Activated CD4-positive, alpha-beta T cell treated with anti-CD3 and anti-CD28 coated beads, Interleukin-2, amount 50 U/mL, for 4 hours (primary cell): ENCODE data around the gene DOCK10.

Experiments
- DNase-seq, 2 experiments: peaks; one replicate each; pipeline ENCODE4 v3.0.0-alpha.2; 2020

The DOCK10 gene

GRCh38 chr2:224973112-224974016 lies 68.9 kb downstream of the DOCK10 start:
- peak in 1 of 2 experiments; percentile 16 for DNase-seq

- DNase-seq = peak in 1 of 2 experiments; percentile 13
Observed at GRCh38 chr2:224971214-224971613, 71.1 kb downstream of the DOCK10 start.

DNA sequence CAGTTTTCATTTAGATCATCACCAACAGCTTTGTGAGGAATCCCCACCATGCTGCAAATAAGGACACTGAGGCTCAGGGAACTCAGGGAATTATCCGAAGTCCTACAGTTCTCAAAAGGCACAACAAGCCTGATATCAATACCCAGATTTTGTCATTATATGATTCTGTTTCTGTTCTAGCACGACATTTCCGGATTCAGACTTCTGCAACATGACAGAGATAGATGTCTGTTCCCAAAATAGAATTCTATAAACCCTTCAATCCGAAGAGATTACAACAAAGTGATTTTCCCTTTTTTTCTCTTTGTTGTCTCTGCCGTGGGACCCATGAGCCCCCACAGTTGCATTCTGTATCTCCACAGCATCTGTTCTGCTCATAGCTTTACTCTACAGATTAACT lies 72.0 kb downstream of the DOCK10 start:
- DNase-seq = no peak

- no peak for DNase-seq
Observed at GRCh38 chr2:224969633-224970260, 72.5 kb downstream of the DOCK10 start.

DNA sequence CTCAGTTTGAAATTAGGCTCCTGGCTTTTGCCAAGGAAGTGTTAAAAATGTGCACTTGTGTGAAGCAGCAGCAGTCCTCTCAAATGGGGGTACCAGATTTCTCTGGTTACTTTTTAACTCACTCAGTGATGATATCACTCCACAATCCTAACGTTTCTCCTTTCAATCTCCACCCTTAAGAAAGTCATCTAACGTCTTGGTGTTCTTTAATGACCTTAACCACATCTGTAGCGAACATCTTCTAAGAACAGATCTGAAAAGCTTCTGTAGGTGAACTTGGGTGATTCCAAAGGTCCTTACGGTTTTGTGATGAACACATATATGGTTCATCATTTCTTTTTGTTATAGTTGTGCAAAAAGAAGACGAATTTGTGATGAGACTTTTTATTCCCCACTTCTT lies 73.2 kb downstream of the DOCK10 start:
- no peak for DNase-seq

- no peak for DNase-seq
Observed at GRCh38 chr2:224968051-224968450, 74.2 kb downstream of the DOCK10 start.

GRCh38 chr2:224966613-224967012 lies 75.7 kb downstream of the DOCK10 start:
- no peak for DNase-seq

DNA sequence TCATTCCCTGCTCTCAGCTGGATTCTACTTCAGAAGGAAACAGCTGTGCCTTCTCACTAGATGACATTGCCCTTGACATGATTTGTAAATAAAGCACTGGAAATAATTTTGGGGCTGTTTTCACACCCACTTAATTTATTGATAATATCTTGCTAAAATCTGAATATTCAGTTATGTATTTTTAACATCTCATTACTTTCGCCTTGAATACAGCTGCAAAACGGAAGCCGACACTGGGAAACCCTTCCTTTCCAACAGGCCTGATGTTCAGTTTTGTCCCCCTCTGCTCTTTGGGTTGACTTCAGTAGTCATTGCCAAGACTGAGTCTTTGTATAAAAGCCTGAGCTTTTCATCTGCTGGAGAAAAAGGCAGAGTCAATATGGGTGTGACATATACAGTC lies 82.7 kb downstream of the DOCK10 start:
- DNase-seq = no peak

DNA sequence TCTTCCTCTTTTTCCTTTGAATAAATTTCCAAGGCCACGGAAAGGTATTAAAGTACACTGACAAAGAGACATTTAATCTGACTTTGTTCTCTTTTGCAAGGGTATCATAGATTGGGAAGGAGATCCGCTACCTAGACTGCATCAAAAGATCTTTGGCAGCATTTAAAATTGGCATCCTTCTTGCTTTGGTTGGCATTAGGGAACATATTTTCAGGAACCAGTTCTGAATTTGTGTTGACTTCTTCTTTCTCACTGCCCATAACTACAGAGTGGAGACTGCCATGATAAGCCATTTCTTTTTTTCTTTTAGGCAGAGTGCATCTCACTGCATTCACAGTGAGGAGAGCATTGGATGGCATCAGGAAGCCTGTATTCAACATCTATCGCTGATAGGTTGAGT lies 83.4 kb downstream of the DOCK10 start:
- DNase-seq = no peak

- DNase-seq = no peak
Observed at GRCh38 chr2:224958462-224958857, 83.8 kb downstream of the DOCK10 start.

GRCh38 chr2:224957540-224958461 lies 84.5 kb downstream of the DOCK10 start:
- no peak for DNase-seq

- DNase-seq = no peak
Observed at GRCh38 chr2:224956706-224957105, 85.6 kb downstream of the DOCK10 start.

GRCh38 chr2:224954980-224955379 lies 87.3 kb downstream of the DOCK10 start:
- no peak for DNase-seq

DNA sequence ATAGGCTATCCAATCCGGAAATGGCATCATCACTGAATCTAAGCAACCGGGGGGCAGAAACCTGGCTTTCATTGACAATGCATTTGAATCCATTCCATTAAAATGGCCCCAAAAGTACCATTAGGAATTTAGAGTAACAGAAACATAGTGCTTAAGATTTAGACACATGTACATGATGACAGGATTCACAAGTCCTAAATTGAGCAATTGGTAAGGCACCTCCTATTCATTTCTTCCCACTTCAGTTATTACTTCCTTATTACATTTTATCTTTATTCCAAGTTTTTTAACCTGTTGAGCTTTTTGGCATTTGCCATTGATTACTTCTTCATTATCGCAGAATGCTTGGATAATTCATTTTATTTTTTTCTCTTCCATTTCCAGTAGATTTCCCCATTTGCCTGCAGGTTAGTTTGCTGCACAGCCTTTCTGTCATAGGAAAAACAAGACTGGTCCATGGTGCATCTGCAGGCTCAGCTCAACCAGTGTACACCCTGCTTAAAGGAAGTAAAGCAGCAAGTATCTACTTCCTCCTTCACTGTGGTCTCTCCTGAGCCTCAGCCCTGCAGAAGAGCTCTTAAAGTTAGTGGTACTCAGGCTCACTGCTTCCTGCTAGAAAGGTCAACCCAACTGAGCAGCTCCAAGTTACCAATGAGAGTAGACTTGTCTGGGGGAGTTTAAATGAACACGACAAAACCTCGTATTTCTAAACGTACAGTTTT lies 89.2 kb downstream of the DOCK10 start:
- no peak for DNase-seq

GRCh38 chr2:224951723-224952481 lies 90.4 kb downstream of the DOCK10 start:
- DNase-seq = no peak

DNA sequence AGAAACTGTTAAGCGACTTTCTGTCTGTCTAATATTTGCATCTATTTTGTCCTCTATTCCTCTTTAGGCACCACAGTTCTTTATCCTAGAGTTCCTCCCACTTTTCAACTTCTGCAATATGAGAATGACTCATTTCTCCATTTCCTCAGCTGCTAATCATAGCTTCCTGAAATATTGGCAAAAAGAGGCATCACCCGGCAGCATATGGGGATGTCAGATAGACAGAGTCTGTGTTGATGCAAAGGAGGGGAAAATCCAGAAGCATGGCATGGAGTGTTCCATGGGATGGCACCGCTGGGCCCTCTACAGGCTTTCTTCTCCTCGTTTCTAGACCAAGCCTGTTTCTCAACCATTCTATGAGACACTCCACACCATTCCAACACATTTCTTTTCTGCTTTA lies 93.4 kb downstream of the DOCK10 start:
- DNase-seq = no peak

GRCh38 chr2:224948005-224948404 lies 94.3 kb downstream of the DOCK10 start:
- DNase-seq = no peak

DNA sequence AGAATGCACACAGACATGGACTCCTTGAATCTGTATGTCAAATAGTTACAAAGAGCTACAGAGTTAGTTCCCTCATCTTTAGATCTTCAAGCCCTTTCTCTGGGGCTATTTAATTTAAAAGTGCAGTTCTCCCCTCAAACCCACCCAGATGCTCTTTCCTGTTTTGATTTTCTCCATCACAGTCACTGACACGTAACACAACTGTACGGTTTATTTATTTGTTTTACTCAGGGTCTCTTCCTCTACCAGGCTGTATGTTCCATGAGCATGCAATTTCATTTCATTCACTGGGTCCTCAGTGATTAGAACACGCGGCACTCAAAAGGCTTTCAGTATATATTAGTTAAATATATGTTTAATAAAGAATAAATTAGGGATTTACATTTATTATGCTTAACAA lies 94.7 kb downstream of the DOCK10 start:
- DNase-seq = no peak

- DNase-seq = no peak
Observed at GRCh38 chr2:224946895-224947294, 95.4 kb downstream of the DOCK10 start.

DNA sequence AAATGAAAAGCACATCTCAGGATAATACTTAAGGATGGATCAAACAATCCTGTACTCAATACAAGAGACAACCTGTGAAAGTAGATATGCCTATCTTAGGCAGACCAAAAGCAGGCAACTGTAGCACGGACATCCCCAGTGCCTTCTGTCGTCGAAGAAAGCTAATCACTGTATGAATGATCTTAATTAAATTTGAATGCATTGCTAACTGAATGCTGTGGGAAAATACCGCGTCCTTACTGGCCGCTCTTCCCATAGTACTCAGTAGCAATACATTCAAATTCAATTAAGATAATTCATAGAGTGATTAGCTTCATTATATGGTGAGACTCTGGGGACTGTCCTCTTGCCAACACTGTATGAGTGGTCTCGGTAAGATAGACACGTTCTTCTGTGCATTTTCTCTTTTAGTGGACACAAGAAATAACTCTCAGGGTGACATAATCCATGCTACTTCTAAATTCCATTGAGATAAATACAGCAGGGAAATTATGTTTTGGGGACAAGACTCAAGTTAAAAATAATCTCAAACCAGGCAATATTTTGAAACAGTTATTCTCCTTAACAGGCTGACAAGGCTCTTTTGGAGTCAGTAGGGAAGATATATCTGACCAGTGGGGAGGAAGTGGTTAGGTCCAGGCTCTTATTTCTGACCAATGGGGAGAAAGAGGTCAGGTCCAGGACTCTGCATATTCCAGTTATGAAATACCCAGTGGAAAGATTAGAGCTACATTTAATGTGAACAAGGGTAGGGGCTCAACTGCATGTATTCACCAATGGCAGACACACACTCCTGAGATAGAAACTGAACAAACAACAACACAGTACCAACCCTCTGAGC lies 97.3 kb downstream of the DOCK10 start:
- no peak for DNase-seq

- DNase-seq = peak in 1 of 2 experiments; percentile 25
Observed at GRCh38 chr2:224943601-224944041, 98.6 kb downstream of the DOCK10 start.
